ENCODE data around the gene SGCG.

- TF ChIP-seq ZFP3 (CRISPR knock-in tag; IDR thresholded peaks at IDR 0.05) (0 out of 2 replicates have a peak, but pooled peaks have one; percentile 6), SNAI2 (CRISPR knock-in tag; IDR thresholded peaks at IDR 0.05) (no peak), TSHZ2 (CRISPR knock-in tag; IDR thresholded peaks at IDR 0.05) (no peak), PPARA (CRISPR knock-in tag; IDR thresholded peaks at IDR 0.05; ENCODE audit: borderline replicate concordance) (no peak), ISL1 (CRISPR knock-in tag; IDR thresholded peaks at IDR 0.05) (peak; percentile 79), OSR1 (CRISPR knock-in tag; IDR thresholded peaks at IDR 0.05) (no peak), ARNTL (CRISPR knock-in tag; IDR thresholded peaks at IDR 0.05; ENCODE audit: borderline replicate concordance, low read depth) (no peak), ZC3H10 (CRISPR knock-in tag; IDR thresholded peaks at IDR 0.05) (no peak)
Observed at GRCh38 chr13:23321535-23322241, 140.9 kb downstream of the SGCG start.
